ENCODE results near the gene ARHGAP31.
"Not testable (repeated sequence)": the region's sequence is repeated elsewhere in the genome, so short reads cannot be mapped to it uniquely, and the experiment has no call there.

Gene ARHGAP31

GRCh38 chr3:119326976-119327375 lies 32.8 kb downstream of the ARHGAP31 start:
- TF ChIP-seq TAF1 (IDR thresholded peaks at IDR 0.05; ENCODE audit: low read depth, low read length) (no peak), POLR2A (IDR thresholded peaks at IDR 0.05; ENCODE audit: low read depth, low read length) (no peak), SPI1 (IDR thresholded peaks at IDR 0.05; ENCODE audit: low read depth, low read length) (no peak), POLR2AphosphoS5 (IDR thresholded peaks at IDR 0.05; ENCODE audit: low read depth, low read length) (no peak), PAX5 (IDR thresholded peaks at IDR 0.05; ENCODE audit: insufficient read depth, low read length, severe bottlenecking) (no peak), POU2F2 (IDR thresholded peaks at IDR 0.05; ENCODE audit: low read depth, low read length) (no peak)
- DNase-seq (ENCODE audit: insufficient read length, low spot score): no peak
- peak; percentile 76 for FAIRE-seq

GRCh38 chr3:119329551-119329950 lies 35.4 kb downstream of the ARHGAP31 start:
- no peak for FAIRE-seq
- no peak for TF ChIP-seq POLR2A (IDR thresholded peaks at IDR 0.05; ENCODE audit: low read depth, low read length)
- TF ChIP-seq SPI1 (IDR thresholded peaks at IDR 0.05; ENCODE audit: low read depth, low read length): no peak
- TF ChIP-seq POU2F2 (IDR thresholded peaks at IDR 0.05; ENCODE audit: low read depth, low read length): no peak
- no peak for TF ChIP-seq PAX5 (IDR thresholded peaks at IDR 0.05; ENCODE audit: insufficient read depth, low read length, severe bottlenecking)
- no peak for TF ChIP-seq TAF1 (IDR thresholded peaks at IDR 0.05; ENCODE audit: low read depth, low read length)
- TF ChIP-seq POLR2AphosphoS5 (IDR thresholded peaks at IDR 0.05; ENCODE audit: low read depth, low read length): no peak
- DNase-seq (ENCODE audit: insufficient read length, low spot score): no peak

- TF ChIP-seq TAF1 (IDR thresholded peaks at IDR 0.05; ENCODE audit: low read depth, low read length) (no peak), PAX5 (IDR thresholded peaks at IDR 0.05; ENCODE audit: insufficient read depth, low read length, severe bottlenecking) (no peak), POLR2A (IDR thresholded peaks at IDR 0.05; ENCODE audit: low read depth, low read length) (no peak), POU2F2 (IDR thresholded peaks at IDR 0.05; ENCODE audit: low read depth, low read length) (no peak), SPI1 (IDR thresholded peaks at IDR 0.05; ENCODE audit: low read depth, low read length) (no peak), POLR2AphosphoS5 (IDR thresholded peaks at IDR 0.05; ENCODE audit: low read depth, low read length) (no peak)
- FAIRE-seq (no peak), DNase-seq (ENCODE audit: insufficient read length, low spot score) (no peak)
These were observed 36.0 kb downstream of the ARHGAP31 start for GRCh38 chr3:119330181-119330580.

- TF ChIP-seq POLR2AphosphoS5 (IDR thresholded peaks at IDR 0.05; ENCODE audit: low read depth, low read length) (no peak), TAF1 (IDR thresholded peaks at IDR 0.05; ENCODE audit: low read depth, low read length) (no peak), POU2F2 (IDR thresholded peaks at IDR 0.05; ENCODE audit: low read depth, low read length) (no peak)
- DNase-seq (ENCODE audit: insufficient read length, low spot score) (no peak), FAIRE-seq (no peak)
These were observed 36.7 kb downstream of the ARHGAP31 start for GRCh38 chr3:119330858-119331257.

- FAIRE-seq (no peak), DNase-seq (ENCODE audit: insufficient read length, low spot score) (no peak)
- TF ChIP-seq POLR2A (IDR thresholded peaks at IDR 0.05; ENCODE audit: low read depth, low read length) (no peak), PAX5 (IDR thresholded peaks at IDR 0.05; ENCODE audit: insufficient read depth, low read length, severe bottlenecking) (no peak), POLR2AphosphoS5 (IDR thresholded peaks at IDR 0.05; ENCODE audit: low read depth, low read length) (no peak), SPI1 (IDR thresholded peaks at IDR 0.05; ENCODE audit: low read depth, low read length) (no peak), POU2F2 (IDR thresholded peaks at IDR 0.05; ENCODE audit: low read depth, low read length) (no peak)
These were observed 37.5 kb downstream of the ARHGAP31 start for GRCh38 chr3:119331661-119332060.

GRCh38 chr3:119333773-119334509 lies 39.8 kb downstream of the ARHGAP31 start:
- TF ChIP-seq TAF1 (IDR thresholded peaks at IDR 0.05; ENCODE audit: low read depth, low read length) (no peak), POU2F2 (IDR thresholded peaks at IDR 0.05; ENCODE audit: low read depth, low read length) (no peak), POLR2A (IDR thresholded peaks at IDR 0.05; ENCODE audit: low read depth, low read length) (no peak), SPI1 (IDR thresholded peaks at IDR 0.05; ENCODE audit: low read depth, low read length) (no peak), POLR2AphosphoS5 (IDR thresholded peaks at IDR 0.05; ENCODE audit: low read depth, low read length) (no peak), PAX5 (IDR thresholded peaks at IDR 0.05; ENCODE audit: insufficient read depth, low read length, severe bottlenecking) (no peak)
- FAIRE-seq: no peak
- no peak for DNase-seq (ENCODE audit: insufficient read length, low spot score)

GRCh38 chr3:119336823-119337222 lies 42.6 kb downstream of the ARHGAP31 start:
- TF ChIP-seq POLR2AphosphoS5 (IDR thresholded peaks at IDR 0.05; ENCODE audit: low read depth, low read length) (no peak), SPI1 (IDR thresholded peaks at IDR 0.05; ENCODE audit: low read depth, low read length) (no peak), PAX5 (IDR thresholded peaks at IDR 0.05; ENCODE audit: insufficient read depth, low read length, severe bottlenecking) (no peak), POLR2A (IDR thresholded peaks at IDR 0.05; ENCODE audit: low read depth, low read length) (no peak), TAF1 (IDR thresholded peaks at IDR 0.05; ENCODE audit: low read depth, low read length) (no peak), POU2F2 (IDR thresholded peaks at IDR 0.05; ENCODE audit: low read depth, low read length) (no peak)
- DNase-seq (ENCODE audit: insufficient read length, low spot score): no peak
- no peak for FAIRE-seq

GRCh38 chr3:119337407-119337806 lies 43.2 kb downstream of the ARHGAP31 start:
- FAIRE-seq: not testable (repeated sequence)

GRCh38 chr3:119338754-119339153 lies 44.6 kb downstream of the ARHGAP31 start:
- FAIRE-seq (no peak), DNase-seq (ENCODE audit: insufficient read length, low spot score) (no peak)
- TF ChIP-seq POLR2A (IDR thresholded peaks at IDR 0.05; ENCODE audit: low read depth, low read length): no peak
- no peak for TF ChIP-seq POU2F2 (IDR thresholded peaks at IDR 0.05; ENCODE audit: low read depth, low read length)

More at GRCh38 chr3:119337407-119337806, 43.2 kb downstream of the ARHGAP31 start:
- not testable (repeated sequence) for DNase-seq (ENCODE audit: insufficient read length, low spot score)

GRCh38 chr3:119340014-119340413 lies 45.8 kb downstream of the ARHGAP31 start:
- DNase-seq (ENCODE audit: insufficient read length, low spot score): no peak
- TF ChIP-seq POLR2A (IDR thresholded peaks at IDR 0.05; ENCODE audit: low read depth, low read length) (no peak), PAX5 (IDR thresholded peaks at IDR 0.05; ENCODE audit: insufficient read depth, low read length, severe bottlenecking) (no peak), SPI1 (IDR thresholded peaks at IDR 0.05; ENCODE audit: low read depth, low read length) (no peak), POLR2AphosphoS5 (IDR thresholded peaks at IDR 0.05; ENCODE audit: low read depth, low read length) (no peak), POU2F2 (IDR thresholded peaks at IDR 0.05; ENCODE audit: low read depth, low read length) (no peak), TAF1 (IDR thresholded peaks at IDR 0.05; ENCODE audit: low read depth, low read length) (no peak)
- no peak for FAIRE-seq

Measured in GM12891 (cell line).